ENCODE measurements around the gene MRPL34. TPM values are rescaled to one million over a fixed set of nuclear protein-coding genes. Genes with fewer than 3 reads are reported as not detected.
A peak's percentile ranks its signal among the peaks of the same experiment; 100 is the strongest.

The MRPL34 gene
- total RNA-seq, 1 donor from 2014 or later, result 64.8 TPM

- no peaks in the 10 kb centered on the region for H4K20me1 ChIP-seq (ENCODE audit: insufficient read depth, low read length)
- TF ChIP-seq EZH2 (IDR thresholded peaks at IDR 0.05; ENCODE audit: insufficient read depth, low read length) (no peak), CTCF (IDR thresholded peaks at IDR 0.05; ENCODE audit: insufficient read depth, low read depth, low read length) (no peak)
- H3K27me3 ChIP-seq (ENCODE audit: insufficient read depth, low read length), result no peaks in the 10 kb centered on the region
- no peak overlapping the region for H3K4me3 Mint-ChIP-seq (ENCODE audit: unreplicated experiment)
- H3K4me2 ChIP-seq (ENCODE audit: low read length), result no peak overlapping the region
- H3K4me1 ChIP-seq (ENCODE audit: insufficient read depth, low read length), result no peaks in the 10 kb centered on the region
- peaks cover 16% of the 10 kb centered on the region for H3K79me2 ChIP-seq (ENCODE audit: insufficient read depth, low read length)
- DNase-seq (ENCODE audit: low read depth) (no peak), FAIRE-seq (no peak)
- H3K9ac ChIP-seq (ENCODE audit: low read length), result no peak overlapping the region
- H3K27me3 Mint-ChIP-seq (ENCODE audit: low read depth, unreplicated experiment), result no peaks in the 10 kb centered on the region
- H3K36me3 Mint-ChIP-seq (ENCODE audit: low read depth, unreplicated experiment), result peaks cover 3% of the 10 kb centered on the region
- no peaks in the 10 kb centered on the region for H3K9me3 Mint-ChIP-seq (ENCODE audit: unreplicated experiment)
- no peaks in the 10 kb centered on the region for H3K9me3 ChIP-seq (ENCODE audit: insufficient read depth, low read depth, low read length)
- peaks cover under 1% of the 10 kb centered on the region for H3K36me3 ChIP-seq (ENCODE audit: insufficient read depth, low read length)
- no peak overlapping the region for H3K27ac Mint-ChIP-seq (ENCODE audit: unreplicated experiment)
- no peak overlapping the region for H2AFZ ChIP-seq (ENCODE audit: low read depth, low read length)
- H3K4me1 Mint-ChIP-seq (ENCODE audit: low read depth, unreplicated experiment), result peaks cover 2% of the 10 kb centered on the region
- no peak overlapping the region for H3K27ac ChIP-seq (ENCODE audit: low read depth, low read length)
- H3K4me3 ChIP-seq (ENCODE audit: insufficient read depth, low read depth, low read length), result no peak overlapping the region
Observed at GRCh38 chr19:17266026-17266425, 39.6 kb upstream of the MRPL34 start.

- FAIRE-seq (no peak), DNase-seq (ENCODE audit: low read depth) (no peak)
- H3K4me1 Mint-ChIP-seq (ENCODE audit: low read depth, unreplicated experiment), result peaks cover 2% of the 10 kb centered on the region
- no peak overlapping the region for H3K27ac Mint-ChIP-seq (ENCODE audit: unreplicated experiment)
- Histone ChIP-seq H3K9ac (ENCODE audit: low read length) (no peak overlapping the region), H3K4me2 (ENCODE audit: low read length) (no peak overlapping the region), H3K4me3 (ENCODE audit: insufficient read depth, low read depth, low read length) (no peak overlapping the region), H4K20me1 (ENCODE audit: insufficient read depth, low read length) (no peaks in the 10 kb centered on the region), H3K27me3 (ENCODE audit: insufficient read depth, low read length) (no peaks in the 10 kb centered on the region), H3K36me3 (ENCODE audit: insufficient read depth, low read length) (peaks cover 5% of the 10 kb centered on the region), H3K9me3 (ENCODE audit: insufficient read depth, low read depth, low read length) (no peaks in the 10 kb centered on the region), H3K4me1 (ENCODE audit: insufficient read depth, low read length) (no peaks in the 10 kb centered on the region), H3K27ac (ENCODE audit: low read depth, low read length) (no peak overlapping the region), H3K79me2 (ENCODE audit: insufficient read depth, low read length) (peaks cover 16% of the 10 kb centered on the region), H2AFZ (ENCODE audit: low read depth, low read length) (peak overlapping the region; percentile 30)
- TF ChIP-seq EZH2 (IDR thresholded peaks at IDR 0.05; ENCODE audit: insufficient read depth, low read length), result no peak
- TF ChIP-seq CTCF (IDR thresholded peaks at IDR 0.05; ENCODE audit: insufficient read depth, low read depth, low read length), result no peak
- no peaks in the 10 kb centered on the region for H3K27me3 Mint-ChIP-seq (ENCODE audit: low read depth, unreplicated experiment)
- H3K9me3 Mint-ChIP-seq (ENCODE audit: unreplicated experiment), result no peaks in the 10 kb centered on the region
- peak overlapping the region; percentile 96 for H3K4me3 Mint-ChIP-seq (ENCODE audit: unreplicated experiment)
- peaks cover 3% of the 10 kb centered on the region for H3K36me3 Mint-ChIP-seq (ENCODE audit: low read depth, unreplicated experiment)
Observed at GRCh38 chr19:17266589-17266974, 39.1 kb upstream of the MRPL34 start.

- peak within 1 kb of the TSS; percentile 89 for H3K9ac ChIP-seq (ENCODE audit: low read length)
- no peaks in the 10 kb centered on the region for H3K9me3 Mint-ChIP-seq (ENCODE audit: unreplicated experiment)
- DNase-seq (ENCODE audit: low read depth), result peak; percentile 100
- TF ChIP-seq EZH2 (IDR thresholded peaks at IDR 0.05; ENCODE audit: insufficient read depth, low read length) (peak; percentile 95), CTCF (IDR thresholded peaks at IDR 0.05; ENCODE audit: insufficient read depth, low read depth, low read length) (no peak)
- H3K9me3 ChIP-seq (ENCODE audit: insufficient read depth, low read depth, low read length), result no peaks in the 10 kb centered on the region
- peak within 1 kb of the TSS; percentile 94 for H3K27ac Mint-ChIP-seq (ENCODE audit: unreplicated experiment)
- H3K4me1 ChIP-seq (ENCODE audit: insufficient read depth, low read length), result no peaks in the 10 kb centered on the region
- H3K4me2 ChIP-seq (ENCODE audit: low read length), result peak within 1 kb of the TSS; percentile 92
- peaks cover 3% of the 10 kb centered on the region for H3K36me3 Mint-ChIP-seq (ENCODE audit: low read depth, unreplicated experiment)
- peaks cover 5% of the 10 kb centered on the region for H3K36me3 ChIP-seq (ENCODE audit: insufficient read depth, low read length)
- H3K27ac ChIP-seq (ENCODE audit: low read depth, low read length), result peak within 1 kb of the TSS; percentile 72
- H3K4me3 ChIP-seq (ENCODE audit: insufficient read depth, low read depth, low read length), result peak within 1 kb of the TSS; percentile 95
- peak within 1 kb of the TSS; percentile 85 for H2AFZ ChIP-seq (ENCODE audit: low read depth, low read length)
- no peaks in the 10 kb centered on the region for H3K27me3 Mint-ChIP-seq (ENCODE audit: low read depth, unreplicated experiment)
- peak; percentile 82 for FAIRE-seq
- no peaks in the 10 kb centered on the region for H4K20me1 ChIP-seq (ENCODE audit: insufficient read depth, low read length)
- H3K4me3 Mint-ChIP-seq (ENCODE audit: unreplicated experiment), result peak within 1 kb of the TSS; percentile 96
- H3K4me1 Mint-ChIP-seq (ENCODE audit: low read depth, unreplicated experiment), result peaks cover 2% of the 10 kb centered on the region
- H3K79me2 ChIP-seq (ENCODE audit: insufficient read depth, low read length), result peaks cover 16% of the 10 kb centered on the region
- no peaks in the 10 kb centered on the region for H3K27me3 ChIP-seq (ENCODE audit: insufficient read depth, low read length)
Observed at GRCh38 chr19:17266975-17267788, 38.5 kb upstream of the MRPL34 start, which contains the start of gene BABAM1. Gene BABAM1 (plus strand): TSS chr19:17267443. CDS start chr19:17268807, 1,364 bp downstream.
